HCT116 (cell line): ENCODE data around the gene GEMIN5.

Experiments
- CEBPB ChIP-seq: IDR thresholded peaks from 2 replicates; pipeline ENCODE4 v1.6.1; 2012; ENCODE audit warnings: low read depth
- CTCF ChIP-seq, 3 experiments: fragments of 200-600 bp in 1 of 3; sonication (generic) in 1 of 3; IDR thresholded peaks in 2 of 3; conservative IDR thresholded peaks in 1 of 3; 2 replicates each; pipeline ENCODE4 v1.5.1; 2012 to 2017; ENCODE audit warnings: low read depth in 2 of 3, low read length in 2 of 3, antibody characterized with exemption in 1 of 3, borderline replicate concordance in 1 of 3, control low read depth in 1 of 3, mild to moderate bottlenecking in 1 of 3, mixed read lengths in 1 of 3, mixed run types in 1 of 3, moderate library complexity in 1 of 3; ENCODE audit not compliant: insufficient read depth in 1 of 3
- ELF1 ChIP-seq: IDR thresholded peaks from 2 replicates; pipeline ENCODE4 v1.6.1; 2012; ENCODE audit warnings: low read depth, borderline replicate concordance
- POLR2A ChIP-seq: IDR thresholded peaks from 2 replicates; pipeline ENCODE4 v1.7.0; 2011; ENCODE audit warnings: borderline replicate concordance; ENCODE audit not compliant: insufficient read depth, insufficient read length; ENCODE audit errors: extremely low read depth
- REST ChIP-seq: IDR thresholded peaks from 2 replicates; pipeline ENCODE4 v1.6.1; 2012; ENCODE audit warnings: low read depth
- TCF7L2 ChIP-seq: IDR thresholded peaks from 2 replicates; pipeline ENCODE4 v1.7.0; 2011; ENCODE audit warnings: borderline replicate concordance, inconsistent platforms; ENCODE audit not compliant: insufficient read depth, insufficient read length; ENCODE audit errors: extremely low read depth

DNA sequence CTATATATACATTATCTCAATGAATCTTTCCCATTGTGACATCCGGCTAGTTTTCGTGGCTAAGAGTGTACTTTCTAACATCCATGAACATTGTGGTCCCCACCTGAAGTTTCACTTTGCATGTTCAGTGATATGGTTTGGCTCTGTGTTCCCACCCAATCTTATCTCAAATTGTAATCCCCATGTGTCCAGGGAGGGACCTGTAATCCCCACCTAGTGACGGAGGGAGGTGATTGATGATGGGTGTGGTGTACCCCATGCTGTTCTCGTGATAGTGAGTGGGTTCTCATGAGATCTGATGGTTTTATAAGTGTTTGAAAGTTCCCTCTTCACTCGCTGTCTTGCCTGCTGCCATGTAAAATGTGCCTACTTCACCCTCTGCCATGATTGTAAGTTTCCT lies 30.9 kb upstream of the GEMIN5 start:
- no peak for TF ChIP-seq CEBPB
- no peak for TF ChIP-seq CTCF (IDR thresholded peaks at IDR 0.05 in 2 of 3, conservative IDR thresholded peaks at IDR 0.05 in 1 of 3; ENCODE audit: borderline replicate concordance in 1 of 3, insufficient read depth in 1 of 3, low read depth in 2 of 3, low read length in 2 of 3)
- TF ChIP-seq POLR2A, result no peak
- no peak for TF ChIP-seq ELF1
- no peak for TF ChIP-seq TCF7L2
- no peak for TF ChIP-seq REST
